ENCODE measurements around the gene NRAP.

- TF ChIP-seq POLR2A (IDR thresholded peaks at IDR 0.05) (no peak), CTCF (IDR thresholded peaks at IDR 0.05) (no peak), EP300 (IDR thresholded peaks at IDR 0.05; ENCODE audit: low read depth) (no peak)
Observed at GRCh38 chr10:113622831-113623230, 41.0 kb downstream of the NRAP start.

All from transverse colon (tissue), 3 donors.